Transverse colon (tissue), 4 donors: ENCODE data around the gene HNRNPA1. TPM values are rescaled to one million over a fixed set of nuclear protein-coding genes. Genes with fewer than 3 reads are reported as not detected.
"Not testable (repeated sequence)": the region's sequence is repeated elsewhere in the genome, so short reads cannot be mapped to it uniquely, and the experiment has no call there.

ENCODE experiments used
- DNase-seq: peaks from one replicate; pipeline ENCODE4 v3.0.0-alpha.2; 2019
- H3K27ac ChIP-seq, 4 donors: fragments of 200-600 bp; sonication (generic); 2 replicates each; pipeline ENCODE4 v1.5.1; 2016 to 2018; ENCODE audit warnings: inconsistent platforms in 4 of 4
- H3K27me3 ChIP-seq: fragments of 200-600 bp; sonication (generic); 2 replicates; pipeline ENCODE4 v1.5.1; 2017; ENCODE audit warnings: inconsistent platforms
- H3K36me3 ChIP-seq, 4 donors: fragments of 200-600 bp; sonication (generic); 2 replicates each; pipeline ENCODE4 v1.5.1; 2017 to 2019; ENCODE audit warnings: inconsistent platforms in 4 of 4
- H3K4me1 ChIP-seq, 4 donors: fragments of 200-600 bp; sonication (generic); 2 replicates each; pipeline ENCODE4 v1.5.1; 2017 to 2020; ENCODE audit warnings: inconsistent platforms in 4 of 4
- H3K4me3 ChIP-seq, 4 donors: fragments of 200-600 bp; sonication (generic); 1 replicate in 1 of 4; 2 replicates in 3 of 4; pipeline versions ENCODE4 v1.5.1 to v1.6.1; 2017 to 2019; ENCODE audit warnings: inconsistent platforms in 4 of 4
- H3K9me3 ChIP-seq, 2 donors: fragments of 200-600 bp; sonication (generic); 2 replicates each; pipeline ENCODE4 v1.5.1; 2017 to 2019; ENCODE audit warnings: inconsistent platforms in 2 of 2
- EP300 ChIP-seq: sonication (generic); formaldehyde crosslinking; IDR thresholded peaks from one replicate; pipeline ENCODE4 v1.6.1; 2017; ENCODE audit warnings: antibody characterized with exemption, low read depth
- POLR2A ChIP-seq: fragments of 450-650 bp; IDR thresholded peaks from one replicate; pipeline ENCODE4 v1.6.1; 2016; ENCODE audit warnings: antibody characterized with exemption, mild to moderate bottlenecking, moderate library complexity
- POLR2AphosphoS5 ChIP-seq, 3 donors: sonication (generic); formaldehyde crosslinking; IDR thresholded peaks; one replicate each; pipeline ENCODE4 v1.6.1; 2016; ENCODE audit warnings: antibody characterized with exemption in 3 of 3
- WGBS, 2 donors: methylation state at CpG; one replicate each; pipeline ENCODE4 v1.1.5; 2018; ENCODE audit warnings: low coverage in 1 of 2; 5-methylcytosine and 5-hydroxymethylcytosine counted together
- in situ Hi-C, 4 donors: fragments of 200-750 bp; cut with MboI; loops; one replicate each; pipeline versions ENCODE4 v1.15.0 to v1.15.1; 2017; ENCODE audit warnings: low sequenced_read_pairs in 3 of 4, low pct_ligation_motif_present in 1 of 4, low pct_unique_long_range_greater_than_20kb in 1 of 4
- intact Hi-C: fragments of 100-400 bp; cut with DNase I; formaldehyde crosslinking; loops from one replicate; pipeline ENCODE4 v1.15.1; 2023; ENCODE audit warnings: low total_unique reads
- total RNA-seq, 4 donors: library from RNA; depleted of rRNA; stranded (reverse); fragments of >200 nt; gene quantifications; one replicate each; pipeline ENCODE4 v1.1.0, GENCODE V29; 2016
- TF ChIP-seq, protein P1 (sequence below), 5 experiments: fragments of 200-600 bp in 3 of 5; fragments of 450-650 bp in 2 of 5; sonication (generic) in 3 of 5; IDR thresholded peaks; 1 replicate in 2 of 5; 2 replicates in 3 of 5; pipeline ENCODE4 v1.5.1; 2016 to 2017; ENCODE audit warnings: antibody characterized with exemption in 5 of 5, inconsistent platforms in 3 of 5, mild to moderate bottlenecking in 2 of 5, moderate library complexity in 1 of 5

Gene HNRNPA1
- total RNA-seq, 4 donors from 2014 or later, result 104 to 747 (median 326) TPM

- Histone ChIP-seq H3K9me3 (no peaks in the 10 kb centered on the region), H3K27ac (no peak overlapping the region), H3K4me3 (no peak overlapping the region), H3K4me1 (peaks cover 16 to 26% (median 19%) of the 10 kb centered on the region in 4 donors), H3K36me3 (no peaks in the 10 kb centered on the region), H3K27me3 (no peaks in the 10 kb centered on the region)
- no peak for DNase-seq
- in situ Hi-C loops (no loop called here), intact Hi-C loops (no loop called here)
- WGBS, 2 donors, result 69 to 81% methylated on average over 3 of the region's 3 CpGs
- TF ChIP-seq POLR2AphosphoS5 (IDR thresholded peaks at IDR 0.05) (no peak), POLR2A (no peak), EP300 (no peak)
- TF ChIP-seq, protein P1, sequence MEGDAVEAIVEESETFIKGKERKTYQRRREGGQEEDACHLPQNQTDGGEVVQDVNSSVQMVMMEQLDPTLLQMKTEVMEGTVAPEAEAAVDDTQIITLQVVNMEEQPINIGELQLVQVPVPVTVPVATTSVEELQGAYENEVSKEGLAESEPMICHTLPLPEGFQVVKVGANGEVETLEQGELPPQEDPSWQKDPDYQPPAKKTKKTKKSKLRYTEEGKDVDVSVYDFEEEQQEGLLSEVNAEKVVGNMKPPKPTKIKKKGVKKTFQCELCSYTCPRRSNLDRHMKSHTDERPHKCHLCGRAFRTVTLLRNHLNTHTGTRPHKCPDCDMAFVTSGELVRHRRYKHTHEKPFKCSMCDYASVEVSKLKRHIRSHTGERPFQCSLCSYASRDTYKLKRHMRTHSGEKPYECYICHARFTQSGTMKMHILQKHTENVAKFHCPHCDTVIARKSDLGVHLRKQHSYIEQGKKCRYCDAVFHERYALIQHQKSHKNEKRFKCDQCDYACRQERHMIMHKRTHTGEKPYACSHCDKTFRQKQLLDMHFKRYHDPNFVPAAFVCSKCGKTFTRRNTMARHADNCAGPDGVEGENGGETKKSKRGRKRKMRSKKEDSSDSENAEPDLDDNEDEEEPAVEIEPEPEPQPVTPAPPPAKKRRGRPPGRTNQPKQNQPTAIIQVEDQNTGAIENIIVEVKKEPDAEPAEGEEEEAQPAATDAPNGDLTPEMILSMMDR (IDR thresholded peaks at IDR 0.05), result no peak
These were observed 4.2 kb upstream of the HNRNPA1 start for GRCh38 chr12:54276368-54276767.

DNA sequence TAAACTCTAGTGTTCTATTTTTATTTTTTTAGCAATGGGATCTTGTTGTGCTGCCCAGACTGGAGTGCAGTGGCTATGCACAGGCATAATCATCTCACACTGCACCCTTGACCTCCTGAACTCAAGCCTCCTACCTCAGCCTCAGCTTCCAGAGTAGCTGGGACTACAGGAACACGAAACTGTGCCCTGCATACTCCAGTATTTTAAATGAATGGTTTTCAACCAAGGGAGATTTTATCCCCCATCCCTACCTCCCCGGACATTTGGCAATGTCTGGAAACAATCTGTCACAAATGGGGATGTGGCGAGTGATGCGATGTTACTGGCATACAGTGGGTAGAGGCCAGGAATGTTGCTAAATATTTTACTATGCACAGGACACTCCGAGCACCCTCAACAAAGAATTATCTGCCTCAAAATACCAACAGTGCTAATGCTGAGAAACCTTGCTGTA, 2.7 kb upstream of the HNRNPA1 start:
- Histone ChIP-seq H3K27ac (peak overlapping the region; percentile 86 to 95 (median 92)), H3K4me3 (no peak overlapping the region), H3K27me3 (no peaks in the 10 kb centered on the region), H3K4me1 (peaks cover 29 to 40% (median 34%) of the 10 kb centered on the region in 4 donors), H3K9me3 (no peaks in the 10 kb centered on the region), H3K36me3 (peaks cover 0 to 7% (median 2%) of the 10 kb centered on the region in 4 donors)
- no peak for TF ChIP-seq POLR2A
- TF ChIP-seq POLR2AphosphoS5 (IDR thresholded peaks at IDR 0.05), result no peak
- TF ChIP-seq, protein P1 (IDR thresholded peaks at IDR 0.05), result no peak
- no peak for TF ChIP-seq EP300
- intact Hi-C loops, result no loop called here
- in situ Hi-C loops, result no loop called here
- no peak for DNase-seq
- WGBS, 2 donors, result 27 to 30% methylated on average over 2 to 5 of the region's 5 CpGs

- no peaks in the 10 kb centered on the region for H3K27me3 ChIP-seq
- no peak for DNase-seq
- 0% methylated on average over 7 to 19 of the region's 19 CpGs for WGBS, 2 donors
- in situ Hi-C loops, result no loop called here
- intact Hi-C loops, result no loop called here
- H3K4me3 ChIP-seq, result peak overlapping the region; percentile 40 to 90 (median 50)
- H3K36me3 ChIP-seq, result peaks cover 0 to 20% (median 8%) of the 10 kb centered on the region in 4 donors
- peak overlapping the region; percentile 86 to 95 (median 92) for H3K27ac ChIP-seq
- peaks cover 43 to 54% (median 47%) of the 10 kb centered on the region in 4 donors for H3K4me1 ChIP-seq
- H3K9me3 ChIP-seq, result no peaks in the 10 kb centered on the region
- TF ChIP-seq EP300 (no peak), POLR2A (no peak), POLR2AphosphoS5 (IDR thresholded peaks at IDR 0.05) (no peak)
- TF ChIP-seq, protein P1 (IDR thresholded peaks at IDR 0.05), result no peak
These were observed 1.3 kb upstream of the HNRNPA1 start for GRCh38 chr12:54279227-54279631.

GRCh38 chr12:54279632-54280467, 676 bp upstream of the HNRNPA1 start, which contains the start of gene CBX5:
Gene CBX5 (minus strand): TSS chr12:54280122. CDS start chr12:54257650, 22,472 bp downstream.
- 0% methylated on average over 6 to 49 of the region's 49 CpGs for WGBS, 2 donors
- peak within 1 kb of the TSS; percentile 54 to 90 (median 77) for H3K4me3 ChIP-seq
- peaks cover 43 to 55% (median 49%) of the 10 kb centered on the region in 4 donors for H3K4me1 ChIP-seq
- H3K27me3 ChIP-seq, result no peaks in the 10 kb centered on the region
- intact Hi-C loops (no loop called here), in situ Hi-C loops (no loop called here)
- TF ChIP-seq POLR2A, result peak; percentile 94
- peak; percentile 92 to 96 (median 96) for TF ChIP-seq POLR2AphosphoS5 (IDR thresholded peaks at IDR 0.05)
- TF ChIP-seq, protein P1 (IDR thresholded peaks at IDR 0.05), result no peak
- no peak for TF ChIP-seq EP300
- H3K9me3 ChIP-seq, result no peaks in the 10 kb centered on the region
- H3K27ac ChIP-seq, result peak within 1 kb of the TSS; percentile 86 to 95 (median 92)
- peaks cover 0 to 22% (median 8%) of the 10 kb centered on the region in 4 donors for H3K36me3 ChIP-seq
- peak; percentile 99 for DNase-seq

- H3K9me3 ChIP-seq, intact Hi-C loops, DNase-seq, H3K27me3 ChIP-seq, in situ Hi-C loops: not testable (repeated sequence)
- WGBS, 2 donors, result 0% methylated on average over 3 to 10 of the region's 10 CpGs
- Histone ChIP-seq H3K4me1 (peaks cover 55 to 68% (median 62%) of the 10 kb centered on the region in 4 donors), H3K36me3 (peaks cover 0 to 31% (median 14%) of the 10 kb centered on the region in 4 donors), H3K27ac (peak overlapping the region; percentile 86 to 95 (median 92)), H3K4me3 (peak overlapping the region; percentile 54 to 90 (median 77))
These were observed 724 bp downstream of the HNRNPA1 start for GRCh38 chr12:54281261-54281638.

GRCh38 chr12:54281694-54282093, 1.2 kb downstream of the HNRNPA1 start:
- H3K27ac ChIP-seq, result peak overlapping the region; percentile 86 to 95 (median 92)
- H3K27me3 ChIP-seq, in situ Hi-C loops, intact Hi-C loops, DNase-seq, H3K9me3 ChIP-seq: not testable (repeated sequence)
- H3K4me1 ChIP-seq, result peaks cover 55 to 73% (median 66%) of the 10 kb centered on the region in 4 donors
- H3K4me3 ChIP-seq, result peak overlapping the region; percentile 54 to 90 (median 77)
- H3K36me3 ChIP-seq, result peaks cover 0 to 35% (median 16%) of the 10 kb centered on the region in 4 donors
- WGBS, 2 donors, result 0 to 7% methylated on average over 2 to 4 of the region's 4 CpGs
